Endodermal cell (in vitro differentiated cells): Measurements from ENCODE around the gene AP1AR. TPM values are rescaled to one million over a fixed set of nuclear protein-coding genes. Genes with fewer than 3 reads are reported as not detected.

ENCODE experiments used
- DNase-seq: peaks from one replicate; pipeline ENCODE4 v3.0.0-alpha.2; 2017
- H3K27ac ChIP-seq: 2 replicates; pipeline ENCODE4 v1.5.1; 2013; ENCODE audit warnings: mild to moderate bottlenecking, low read depth, low read length, moderate library complexity
- H3K27me3 ChIP-seq: 2 replicates; pipeline ENCODE4 v1.6.1; 2013; ENCODE audit warnings: mild to moderate bottlenecking, low read length, moderate library complexity; ENCODE audit not compliant: insufficient read depth, control insufficient read depth, poor library complexity, severe bottlenecking
- H3K36me3 ChIP-seq: 2 replicates; pipeline ENCODE4 v1.7.0; 2013; ENCODE audit warnings: mild to moderate bottlenecking, low read length, moderate library complexity; ENCODE audit not compliant: control insufficient read depth, insufficient read depth
- H3K4me1 ChIP-seq: one replicate; pipeline ENCODE4 v1.7.0; 2013; ENCODE audit warnings: low read length; ENCODE audit not compliant: control insufficient read depth, insufficient read depth
- H3K4me3 ChIP-seq: 2 replicates; pipeline ENCODE4 v1.5.1; 2013; ENCODE audit warnings: mild to moderate bottlenecking, low read length, moderate library complexity
- H3K9ac ChIP-seq: 2 replicates; pipeline ENCODE4 v1.6.1; 2013; ENCODE audit warnings: mild to moderate bottlenecking, low read length, moderate library complexity; ENCODE audit not compliant: poor library complexity, severe bottlenecking; ENCODE audit errors: extremely low read depth
- H3K9me3 ChIP-seq: 2 replicates; pipeline ENCODE4 v1.6.1; 2013; ENCODE audit warnings: mild to moderate bottlenecking, low read length, moderate library complexity; ENCODE audit not compliant: control insufficient read depth
- H3K27ac Mint-ChIP-seq: 2 replicates; pipeline ENCODE4 v1.8.0; 2020; ENCODE audit warnings: mixed read lengths
- H3K27me3 Mint-ChIP-seq: 2 replicates; pipeline ENCODE4 v1.8.0; 2021; ENCODE audit warnings: mild to moderate bottlenecking, mixed read lengths; ENCODE audit not compliant: insufficient read depth
- H3K36me3 Mint-ChIP-seq: 2 replicates; pipeline ENCODE4 v1.8.0; 2020; ENCODE audit warnings: low read depth, mixed read lengths
- H3K4me1 Mint-ChIP-seq: 2 replicates; pipeline ENCODE4 v1.8.0; 2020; ENCODE audit warnings: mixed read lengths
- H3K4me3 Mint-ChIP-seq: 2 replicates; pipeline ENCODE4 v1.8.0; 2020; ENCODE audit warnings: mild to moderate bottlenecking, moderate library complexity, mixed read lengths
- H3K9me3 Mint-ChIP-seq: 2 replicates; pipeline ENCODE4 v1.8.0; 2020; ENCODE audit warnings: mild to moderate bottlenecking, mixed read lengths
- CTCF ChIP-seq: fragments of 200-600 bp; sonication (generic); conservative IDR thresholded peaks from 2 replicates; pipeline ENCODE4 v1.5.0; 2021; ENCODE audit warnings: antibody characterized with exemption, mild to moderate bottlenecking
- WGBS, 2 experiments: methylation state at CpG; one replicate each; pipeline versions ENCODE4 v1.1.5 to v1.1.7; 2013; ENCODE audit warnings: missing lambda C conversion rate in 2 of 2, mixed read lengths in 1 of 2; ENCODE audit not compliant: insufficient coverage in 1 of 2, insufficient read length in 1 of 2; 5-methylcytosine and 5-hydroxymethylcytosine counted together
- total RNA-seq, 2 donors: library from RNA; stranded (reverse); fragmentation: NEBNext Ultra II Directional in 1 of 2; extraction: Animal tissue kit (Norgen Biotek cat#: 25700) in 1 of 2; gene quantifications; 2 replicates in 1 of 2; 3 replicates in 1 of 2; pipeline ENCODE4 v1.2.1, GENCODE V29; 2021

AP1AR gene
- total RNA-seq, 2 donors from 2014 or later: 22.7 to 24.8 TPM

GRCh38 chr4:112251019-112251643 is 19.5 kb downstream of the AP1AR start:
- no peaks in the 10 kb centered on the region for H3K27me3 ChIP-seq
- H3K36me3 Mint-ChIP-seq: peaks cover 12% of the 10 kb centered on the region

GRCh38 chr4:112252234-112252633 is 20.6 kb downstream of the AP1AR start:
- H3K4me3 Mint-ChIP-seq: no peak overlapping the region
- no peaks in the 10 kb centered on the region for H3K9me3 Mint-ChIP-seq
- H3K27ac Mint-ChIP-seq: no peak overlapping the region
- H3K9me3 ChIP-seq: peaks cover 3% of the 10 kb centered on the region
- no peak overlapping the region for H3K27ac ChIP-seq
- no peak for TF ChIP-seq CTCF
- no peaks in the 10 kb centered on the region for H3K27me3 ChIP-seq
- H3K4me1 Mint-ChIP-seq: peaks cover 17% of the 10 kb centered on the region
- H3K27me3 Mint-ChIP-seq: no peaks in the 10 kb centered on the region
- no peak for DNase-seq
- no peaks in the 10 kb centered on the region for H3K4me1 ChIP-seq
- H3K4me3 ChIP-seq: no peak overlapping the region
- H3K36me3 Mint-ChIP-seq: peaks cover 12% of the 10 kb centered on the region
- no peak overlapping the region for H3K9ac ChIP-seq
- WGBS, 2 experiments: 86 to 97% methylated on average over 1 of the region's 1 CpG
- H3K36me3 ChIP-seq: peaks cover 8% of the 10 kb centered on the region

More at GRCh38 chr4:112251019-112251643, 19.5 kb downstream of the AP1AR start:
- peaks cover 5% of the 10 kb centered on the region for H3K36me3 ChIP-seq
- no peaks in the 10 kb centered on the region for H3K4me1 ChIP-seq
- H3K4me3 ChIP-seq: no peak overlapping the region
- Mint-ChIP-seq H3K9me3 (no peaks in the 10 kb centered on the region), H3K4me1 (peaks cover 22% of the 10 kb centered on the region), H3K27me3 (no peaks in the 10 kb centered on the region), H3K27ac (no peak overlapping the region), H3K4me3 (no peak overlapping the region)
- no peak for DNase-seq
- H3K9me3 ChIP-seq: peaks cover 3% of the 10 kb centered on the region
- H3K27ac ChIP-seq: no peak overlapping the region
- WGBS, 2 experiments: 80 to 92% methylated on average over 1 to 2 of the region's 3 CpGs
- H3K9ac ChIP-seq: no peak overlapping the region
- no peak for TF ChIP-seq CTCF

GRCh38 chr4:112253382-112254000 is 21.9 kb downstream of the AP1AR start:
- no peak for DNase-seq
- peaks cover 3% of the 10 kb centered on the region for H3K9me3 ChIP-seq

More at GRCh38 chr4:112253382-112254000, 21.9 kb downstream of the AP1AR start:
- no peak overlapping the region for H3K9ac ChIP-seq
- no peak overlapping the region for H3K27ac ChIP-seq
- H3K4me3 ChIP-seq: no peak overlapping the region
- H3K4me1 ChIP-seq: no peaks in the 10 kb centered on the region
- TF ChIP-seq CTCF: no peak
- peaks cover 20% of the 10 kb centered on the region for H3K36me3 ChIP-seq
- Mint-ChIP-seq H3K36me3 (peaks cover 12% of the 10 kb centered on the region), H3K4me3 (no peak overlapping the region), H3K4me1 (peaks cover 13% of the 10 kb centered on the region), H3K27me3 (no peaks in the 10 kb centered on the region), H3K9me3 (no peaks in the 10 kb centered on the region), H3K27ac (no peak overlapping the region)
- H3K27me3 ChIP-seq: no peaks in the 10 kb centered on the region
- 50% methylated on average over 1 of the region's 2 CpGs; no CpG with 5 or more reads in 1 of the 2 experiments for WGBS, 2 experiments
